ENCODE measurements around the gene NUMB.
"Not testable (repeated sequence)": the region's sequence is repeated elsewhere in the genome, so short reads cannot be mapped to it uniquely, and the experiment has no call there.

The NUMB gene

GRCh38 chr14:73359445-73359844 is 98.9 kb downstream of the NUMB start:
- DNase-seq (ENCODE audit: low read depth), result no peak

GRCh38 chr14:73358187-73358586 is 100.2 kb downstream of the NUMB start:
- DNase-seq (ENCODE audit: low read depth), result no peak

- not testable (repeated sequence) for DNase-seq (ENCODE audit: low read depth)
Measured at GRCh38 chr14:73349091-73349490, 109.3 kb downstream of the NUMB start.

GRCh38 chr14:73344319-73344718 is 114.0 kb downstream of the NUMB start:
- no peak for DNase-seq (ENCODE audit: low read depth)

GRCh38 chr14:73342670-73343069 is 115.7 kb downstream of the NUMB start:
- no peak for DNase-seq (ENCODE audit: low read depth)

GRCh38 chr14:73339846-73340595 is 118.3 kb downstream of the NUMB start:
- no peak for DNase-seq (ENCODE audit: low read depth)

GRCh38 chr14:73339206-73339605 is 119.1 kb downstream of the NUMB start:
- DNase-seq (ENCODE audit: low read depth), result no peak

- DNase-seq (ENCODE audit: low read depth), result no peak
Measured at GRCh38 chr14:73338551-73338950, 119.8 kb downstream of the NUMB start.

GRCh38 chr14:73333031-73333430 is 125.3 kb downstream of the NUMB start:
- no peak for DNase-seq (ENCODE audit: low read depth)

- DNase-seq (ENCODE audit: low read depth), result no peak
Measured at GRCh38 chr14:73325630-73326299, 132.6 kb downstream of the NUMB start.

- DNase-seq (ENCODE audit: low read depth), result no peak
Measured at GRCh38 chr14:73325063-73325462, 133.3 kb downstream of the NUMB start.

- no peak for DNase-seq (ENCODE audit: low read depth)
Measured at GRCh38 chr14:73324533-73324932, 133.8 kb downstream of the NUMB start.

- DNase-seq (ENCODE audit: low read depth), result no peak
Measured at GRCh38 chr14:73323896-73324399, 134.4 kb downstream of the NUMB start.

- no peak for DNase-seq (ENCODE audit: low read depth)
Measured at GRCh38 chr14:73313151-73313550, 145.2 kb downstream of the NUMB start.

- DNase-seq (ENCODE audit: low read depth), result no peak
Measured at GRCh38 chr14:73312687-73313086, 145.7 kb downstream of the NUMB start.

- no peak for DNase-seq (ENCODE audit: low read depth)
Measured at GRCh38 chr14:73311708-73312030, 146.7 kb downstream of the NUMB start.

- not testable (repeated sequence) for DNase-seq (ENCODE audit: low read depth)
Measured at GRCh38 chr14:73309207-73309606, 149.1 kb downstream of the NUMB start.

- DNase-seq (ENCODE audit: low read depth), result no peak
Measured at GRCh38 chr14:73307261-73307660, 151.1 kb downstream of the NUMB start.

GRCh38 chr14:73305499-73305898 is 152.8 kb downstream of the NUMB start:
- DNase-seq (ENCODE audit: low read depth), result no peak

GRCh38 chr14:73295198-73295796 is 163.0 kb downstream of the NUMB start:
- no peak for DNase-seq (ENCODE audit: low read depth)

GRCh38 chr14:73293782-73294781 is 164.3 kb downstream of the NUMB start:
- no peak for DNase-seq (ENCODE audit: low read depth)

- no peak for DNase-seq (ENCODE audit: low read depth)
Measured at GRCh38 chr14:73290279-73290678, 168.1 kb downstream of the NUMB start.

Data from stimulated activated CD8-positive, alpha-beta memory T cell treated with anti-CD3 and anti-CD28 coated beads, Interleukin-15, amount 100 ng/mL, for 24 hours (primary cell).